ENCODE results near the gene RHBDF2.
A peak's percentile ranks its signal among the peaks of the same experiment; 100 is the strongest.
"Not testable (repeated sequence)": the region's sequence is repeated elsewhere in the genome, so short reads cannot be mapped to it uniquely, and the experiment has no call there.

The RHBDF2 gene

GRCh38 chr17:76523084-76524037, 22.1 kb upstream of the RHBDF2 start:
- peak; percentile 80 to 81 for DNase-seq

- not testable (repeated sequence) for DNase-seq
These were observed 20.5 kb upstream of the RHBDF2 start for GRCh38 chr17:76521683-76522082.

GRCh38 chr17:76521262-76521661, 20.0 kb upstream of the RHBDF2 start:
- DNase-seq = no peak

DNA sequence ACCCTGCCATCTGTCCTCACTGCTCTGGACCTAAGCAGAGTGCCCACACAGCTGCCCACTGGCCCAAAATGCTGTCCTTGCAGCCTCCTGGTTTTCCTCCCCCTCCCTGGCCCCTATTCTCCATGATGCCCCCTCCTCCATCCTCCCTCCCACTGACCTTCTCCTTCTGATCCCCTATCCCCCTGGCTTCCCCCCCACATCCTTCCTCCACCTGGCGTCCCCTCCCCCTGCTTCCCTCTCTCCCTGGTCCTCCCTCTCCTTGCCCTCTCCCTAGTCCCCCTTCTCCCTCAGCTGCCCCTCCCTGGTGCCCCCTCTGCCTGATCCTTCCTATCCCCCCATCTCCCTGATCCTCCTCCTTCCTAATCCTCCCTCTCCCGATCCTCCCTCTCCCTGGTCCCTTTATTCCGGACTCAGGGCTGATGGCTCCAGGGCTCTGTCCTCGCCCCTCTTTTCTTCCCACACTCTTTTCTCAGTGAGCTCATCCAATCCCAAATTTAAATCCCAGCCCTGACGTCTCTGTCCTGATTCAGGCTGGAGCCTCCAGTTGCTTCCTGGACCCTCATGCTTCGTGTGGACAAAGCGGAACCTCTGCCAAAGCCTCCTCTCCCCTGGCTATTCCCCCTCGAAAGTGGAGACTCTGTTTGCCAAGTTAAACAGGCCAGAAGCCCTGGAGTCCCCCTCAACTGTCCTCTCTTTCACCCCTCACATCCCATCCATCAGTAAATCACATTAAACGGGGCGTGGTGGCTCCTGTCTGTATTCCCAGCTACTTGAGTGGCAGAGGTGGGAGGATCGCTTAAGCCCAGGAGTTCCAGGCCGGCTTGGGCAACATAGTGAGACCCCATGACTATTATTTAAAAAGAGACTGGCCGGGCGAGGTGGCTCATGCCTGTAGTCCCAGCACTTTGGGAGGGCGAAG, 18.1 kb upstream of the RHBDF2 start:
- DNase-seq = no peak

DNA sequence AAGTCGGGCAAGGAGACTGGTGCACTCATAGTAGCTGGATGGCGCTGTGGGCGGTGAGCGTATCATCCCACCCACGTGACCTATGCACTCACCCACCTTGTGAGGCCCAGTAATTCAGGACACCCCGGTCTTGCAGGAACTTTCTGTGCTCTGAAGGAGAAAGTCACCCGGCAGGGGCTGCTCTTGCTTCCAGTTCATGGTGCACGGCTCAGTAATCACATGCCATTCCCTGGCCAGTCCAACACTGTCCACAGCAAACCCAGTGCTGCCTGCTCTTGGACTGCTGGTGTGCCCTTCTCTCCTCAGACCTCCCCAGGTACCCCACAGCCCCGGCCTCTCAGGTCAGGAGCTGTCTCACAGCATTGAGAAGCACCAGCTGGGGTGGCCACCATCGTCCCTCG, 16.4 kb upstream of the RHBDF2 start:
- DNase-seq = no peak

DNA sequence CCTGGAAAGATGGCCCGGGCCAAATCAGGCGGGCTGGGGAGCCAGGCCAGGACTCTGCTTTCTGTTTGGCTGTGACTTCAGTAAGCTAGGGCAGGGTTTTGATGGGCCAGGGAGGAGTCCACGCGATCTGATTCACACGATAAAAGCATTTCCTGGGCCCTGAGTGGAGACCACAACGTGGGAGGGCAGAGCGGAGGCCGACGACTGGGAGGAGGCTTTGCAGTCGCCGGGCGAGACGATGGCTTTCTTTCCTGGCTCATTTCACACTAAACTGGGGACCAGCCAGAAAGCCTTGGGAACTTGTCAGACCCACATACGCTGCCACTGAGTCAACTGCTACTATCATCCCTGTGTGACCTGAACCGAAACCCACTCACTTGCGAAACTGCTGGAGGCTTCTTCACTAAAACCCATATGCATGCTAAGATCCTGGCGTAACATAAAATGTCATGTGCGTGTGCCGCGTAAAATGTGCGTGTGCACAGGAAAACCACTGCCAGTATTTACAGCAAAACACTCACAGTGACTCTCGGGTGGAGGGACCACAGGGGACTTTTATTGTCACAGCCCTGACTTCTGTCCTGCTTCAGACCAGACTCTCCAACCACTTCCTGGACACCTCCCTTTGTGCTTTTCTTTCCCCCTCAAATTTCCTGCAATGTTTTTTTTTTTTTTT, 14.2 kb upstream of the RHBDF2 start:
- DNase-seq = no peak

- DNase-seq = not testable (repeated sequence)
These were observed 13.1 kb upstream of the RHBDF2 start for GRCh38 chr17:76514355-76514754.

GRCh38 chr17:76513306-76513692, 12.1 kb upstream of the RHBDF2 start:
- DNase-seq = no peak

DNA sequence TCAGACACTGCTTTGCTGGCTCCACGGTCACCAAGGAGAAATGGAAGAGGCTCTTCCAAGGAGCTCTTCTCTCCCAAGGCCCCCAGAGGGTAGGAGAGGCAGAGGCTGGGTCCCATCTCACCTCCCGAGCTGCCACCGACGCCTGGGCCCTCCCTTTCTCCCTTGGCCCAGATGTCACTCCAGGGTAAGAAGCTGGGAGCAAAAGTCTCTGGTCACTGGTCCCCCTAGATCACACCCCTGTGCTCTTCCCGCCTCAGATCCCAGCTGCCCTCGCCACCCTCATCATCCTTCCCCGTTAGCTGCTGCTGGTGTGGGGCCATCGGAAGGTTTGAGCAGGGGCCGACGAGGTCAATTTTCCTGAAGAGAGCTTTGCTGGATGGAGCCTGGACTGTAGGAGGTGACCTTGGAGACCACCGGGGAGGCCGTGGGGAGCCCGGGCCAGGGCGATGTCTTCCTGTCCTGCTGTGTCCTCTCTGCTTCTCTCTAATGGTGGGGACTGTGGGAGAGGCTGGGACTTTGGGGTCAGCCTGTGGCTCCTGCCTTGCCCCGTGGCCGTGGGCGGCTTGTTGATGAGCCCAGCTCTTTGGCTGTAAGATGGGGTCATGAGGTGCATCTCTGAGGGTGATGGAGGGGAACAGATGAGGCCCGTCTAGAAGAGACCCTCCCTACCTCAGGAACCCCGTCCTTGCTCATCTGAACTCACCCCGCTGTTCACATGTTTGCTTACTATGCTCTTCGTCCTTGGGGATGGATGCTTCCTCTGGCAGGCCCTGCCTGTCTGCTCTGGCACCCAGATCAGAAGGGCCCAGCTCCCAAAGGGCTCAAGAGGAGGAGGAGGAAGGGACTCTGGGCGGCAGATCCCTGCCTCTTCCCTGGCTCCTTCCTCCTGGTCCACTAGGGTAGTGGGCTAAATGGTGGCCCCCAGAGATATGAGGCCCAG, 11.4 kb upstream of the RHBDF2 start:
- no peak for DNase-seq

- DNase-seq = no peak
These were observed 10.6 kb upstream of the RHBDF2 start for GRCh38 chr17:76511668-76512365.

DNA sequence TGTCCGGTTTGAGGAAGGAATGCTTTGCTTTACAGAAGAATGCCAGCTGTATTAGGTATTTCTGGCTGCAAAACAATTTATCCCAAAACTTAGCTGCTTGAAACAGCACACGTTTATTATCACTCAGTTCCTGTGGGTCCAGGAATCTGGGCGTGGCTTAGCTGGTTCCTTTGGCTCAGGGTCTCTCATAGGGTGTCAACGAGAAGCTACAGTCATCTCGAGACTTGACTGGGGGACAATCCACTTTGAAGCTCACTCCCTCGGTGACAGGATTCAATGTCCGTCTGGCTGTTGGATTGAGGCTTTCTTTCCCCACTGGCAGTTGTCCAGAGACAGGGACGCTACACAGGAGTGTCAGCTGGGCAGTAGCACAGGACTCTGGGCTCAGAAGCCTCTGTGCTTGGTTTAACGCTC, 9.6 kb upstream of the RHBDF2 start:
- no peak for DNase-seq

GRCh38 chr17:76508472-76509063, 7.3 kb upstream of the RHBDF2 start:
- DNase-seq = not testable (repeated sequence)

DNA sequence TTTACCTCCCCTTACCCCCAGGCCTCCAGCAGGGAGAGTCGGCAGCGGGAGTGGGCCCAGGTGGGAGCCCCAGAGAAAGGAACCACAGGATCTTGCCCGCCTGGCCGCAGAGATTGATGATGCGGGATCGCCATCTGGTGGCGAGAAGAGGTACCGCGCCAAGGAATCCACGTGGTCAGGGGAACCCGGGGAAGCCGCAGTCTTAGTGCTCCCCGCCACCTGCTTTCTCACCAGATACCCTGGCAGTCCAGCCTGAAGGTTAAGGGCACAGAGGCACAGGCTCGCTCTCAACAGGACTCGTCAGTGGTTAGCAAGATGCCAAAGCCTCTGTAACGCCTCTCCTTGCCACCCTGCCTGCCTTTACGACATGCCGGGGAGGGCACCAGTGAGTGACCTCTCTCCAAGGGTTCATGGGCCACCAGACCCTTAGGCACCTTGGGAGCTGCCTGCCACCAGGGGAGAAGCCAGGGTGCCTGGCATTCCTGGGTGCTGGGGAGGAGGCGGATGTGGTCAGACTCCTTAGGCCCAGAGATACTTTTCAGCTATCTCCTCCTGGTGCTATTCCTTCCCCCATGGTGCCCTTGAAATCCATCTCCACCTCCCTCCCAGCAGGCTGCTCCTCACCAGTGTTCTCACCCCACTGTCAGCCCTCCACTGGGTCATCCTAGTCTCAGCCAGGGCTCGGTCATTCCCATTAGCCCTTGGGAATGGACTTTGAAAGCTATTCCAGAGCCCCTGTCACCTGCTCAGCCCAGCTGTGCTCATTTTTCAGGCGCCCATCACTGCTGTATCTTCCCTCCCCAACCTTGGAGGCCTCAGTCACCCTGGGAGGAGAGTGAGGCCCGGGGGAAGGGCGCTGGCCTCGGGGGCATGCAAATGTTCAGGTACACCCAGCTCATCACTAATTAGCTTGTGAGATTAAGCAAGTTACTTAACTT, 5.5 kb upstream of the RHBDF2 start:
- DNase-seq = peak; percentile 78 to 83

DNA sequence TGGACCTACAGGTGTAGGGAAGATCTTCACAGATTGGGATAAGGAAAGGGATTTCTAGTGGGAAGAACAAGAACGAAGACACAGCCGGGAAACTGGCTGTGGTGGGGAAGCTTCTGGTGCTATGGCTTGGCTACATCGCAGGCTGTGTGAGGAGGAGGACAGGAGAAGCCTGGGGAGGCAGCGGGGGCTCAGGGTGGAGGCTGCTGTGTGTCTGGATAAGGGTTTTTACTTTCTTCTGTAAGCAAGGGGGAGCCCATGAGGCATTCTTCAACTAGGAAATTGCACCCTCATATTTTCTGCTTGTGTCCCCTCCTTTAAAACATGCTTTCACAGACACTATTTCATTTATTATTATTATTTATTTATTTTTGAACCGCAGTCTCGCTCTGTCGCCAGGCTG, 2.9 kb upstream of the RHBDF2 start:
- no peak for DNase-seq

- DNase-seq = peak; percentile 52 to 78
These were observed 1.4 kb upstream of the RHBDF2 start for GRCh38 chr17:76502341-76503211.

GRCh38 chr17:76501827-76502307, 644 bp upstream of the RHBDF2 start:
- no peak for DNase-seq

GRCh38 chr17:76500747-76501017, 541 bp downstream of the RHBDF2 start:
- DNase-seq = no peak

- DNase-seq = no peak
These were observed 1.0 kb downstream of the RHBDF2 start for GRCh38 chr17:76500074-76500746.
